ENCODE measurements around the gene AMIGO1.

- TF ChIP-seq RFX5 (IDR thresholded peaks at IDR 0.05; ENCODE audit: low read depth, low read length) = no peak
- TF ChIP-seq CTCF (IDR thresholded peaks at IDR 0.05 in 2 of 3, conservative IDR thresholded peaks at IDR 0.05 in 1 of 3; ENCODE audit: control insufficient read depth in 2 of 3, extremely low read depth in 1 of 3, insufficient read depth in 1 of 3, low read depth in 3 of 3, low read length in 3 of 3) = no peak
- TF ChIP-seq NBN (IDR thresholded peaks at IDR 0.05) = no peak
- TF ChIP-seq HDAC6 (IDR thresholded peaks at IDR 0.05; ENCODE audit: unreplicated experiment) = no peak
- no peak for TF ChIP-seq CUX1 (IDR thresholded peaks at IDR 0.05; ENCODE audit: insufficient replicate concordance, low read depth, low read length)
- no peak for TF ChIP-seq CHD2 (IDR thresholded peaks at IDR 0.05; ENCODE audit: borderline replicate concordance, low read depth, low read length)
- no peak for TF ChIP-seq SMAD5 (IDR thresholded peaks at IDR 0.05; ENCODE audit: low read depth)
- TF ChIP-seq USF2 (IDR thresholded peaks at IDR 0.05; ENCODE audit: borderline replicate concordance, low read depth, low read length) = no peak
- TF ChIP-seq SPI1 (IDR thresholded peaks at IDR 0.05; ENCODE audit: borderline replicate concordance, insufficient read depth, low read depth, low read length) = no peak
- TF ChIP-seq EP300 (IDR thresholded peaks at IDR 0.05; ENCODE audit: borderline replicate concordance in 1 of 2, control insufficient read depth in 1 of 2, low read depth in 2 of 2, low read length in 2 of 2) = no peak
- TF ChIP-seq CREB1 (IDR thresholded peaks at IDR 0.05; ENCODE audit: low read depth) = no peak
- TF ChIP-seq RELA (IDR thresholded peaks at IDR 0.05; ENCODE audit: borderline replicate concordance, partially characterized antibody) = no peak
- no peak for TF ChIP-seq ZBTB11 (CRISPR knock-in tag; IDR thresholded peaks at IDR 0.05)
Observed at GRCh38 chr1:109530457-109531087, 21.0 kb upstream of the AMIGO1 start.
